SU-DHL-6 (cell line): ENCODE results near the gene MYO9A.
"Not testable (repeated sequence)": the region's sequence is repeated elsewhere in the genome, so short reads cannot be mapped to it uniquely, and the experiment has no call there.

Experiments
- H2AFZ ChIP-seq: fragments of 200-600 bp; sonication (generic); 2 replicates; pipeline ENCODE4 v1.6.1; 2014; ENCODE audit warnings: low read depth, mild to moderate bottlenecking, moderate library complexity, mixed read lengths, antibody characterized with exemption, low read length; ENCODE audit not compliant: severe bottlenecking
- H3F3A ChIP-seq: fragments of 200-600 bp; shearing (Covaris generic); 2 replicates; pipeline ENCODE4 v1.6.0; 2016; ENCODE audit warnings: antibody characterized with exemption, mild to moderate bottlenecking; ENCODE audit not compliant: insufficient read depth
- H3K27ac ChIP-seq: fragments of 200-600 bp; sonication (generic); 2 replicates; pipeline ENCODE4 v1.5.1; 2016; ENCODE audit warnings: low read depth, mild to moderate bottlenecking, low read length, moderate library complexity, mixed read lengths
- H3K27me3 ChIP-seq: fragments of 200-600 bp; sonication (generic), shearing (Covaris generic); 2 replicates; pipeline ENCODE4 v1.6.0; 2014; ENCODE audit warnings: mild to moderate bottlenecking, low read length
- H3K36me3 ChIP-seq: fragments of 200-600 bp; sonication (generic); 2 replicates; pipeline ENCODE4 v1.6.1; 2014; ENCODE audit warnings: mild to moderate bottlenecking, low read length, mixed read lengths
- H3K4me2 ChIP-seq: fragments of 300-600, 200-600 bp; shearing (Covaris generic), sonication (generic); 2 replicates; pipeline ENCODE4 v1.6.0; 2014; ENCODE audit warnings: low read length, low read depth, mild to moderate bottlenecking; ENCODE audit not compliant: poor library complexity, severe bottlenecking
- H3K4me3 ChIP-seq: fragments of 200-600 bp; sonication (generic); 2 replicates; pipeline ENCODE4 v1.5.1; 2014; ENCODE audit warnings: antibody characterized with exemption, low read length, mild to moderate bottlenecking, mixed read lengths; ENCODE audit not compliant: insufficient read depth, poor library complexity, severe bottlenecking
- H3K79me2 ChIP-seq: fragments of 200-600 bp; sonication (generic); 2 replicates; pipeline ENCODE4 v1.6.1; 2014; ENCODE audit warnings: mild to moderate bottlenecking, low read length, moderate library complexity; ENCODE audit not compliant: insufficient read depth
- H3K9ac ChIP-seq: fragments of 200-600 bp; sonication (generic); 2 replicates; pipeline ENCODE4 v1.7.0; 2014; ENCODE audit warnings: mild to moderate bottlenecking, low read length
- H3K9me2 ChIP-seq: fragments of 200-600 bp; sonication (generic); replicated peaks from 2 replicates; pipeline ENCODE4 v1.6.1; 2014; ENCODE audit warnings: low read length; ENCODE audit not compliant: insufficient read depth
- H3K9me3 ChIP-seq: fragments of 200-600 bp; sonication (generic); 2 replicates; pipeline ENCODE4 v1.6.1; 2014; ENCODE audit warnings: low read length, mixed read lengths; ENCODE audit not compliant: insufficient read depth
- H4K20me1 ChIP-seq: fragments of 200-600 bp; sonication (generic); 2 replicates; pipeline ENCODE4 v1.6.1; 2014; ENCODE audit warnings: low read depth, mild to moderate bottlenecking, antibody characterized with exemption, low read length, moderate library complexity, mixed read lengths
- CTCF ChIP-seq: fragments of 200-600 bp; sonication (generic); IDR thresholded peaks from one replicate; pipeline ENCODE4 v1.5.1; 2017; ENCODE audit warnings: antibody characterized with exemption, mild to moderate bottlenecking, low read length, moderate library complexity; ENCODE audit not compliant: insufficient read depth, poor library complexity, severe bottlenecking
- EZH2phosphoT487 ChIP-seq: fragments of 200-600 bp; sonication (generic), shearing (Covaris generic); conservative IDR thresholded peaks from 2 replicates; pipeline ENCODE4 v1.6.1; 2018; ENCODE audit warnings: mild to moderate bottlenecking, antibody characterized with exemption, low read length, moderate library complexity, mixed read lengths

The MYO9A gene

GRCh38 chr15:71880276-71880675, 237.7 kb downstream of the MYO9A start:
- H3K27me3 ChIP-seq, result no peaks in the 10 kb centered on the region
- no peak overlapping the region for H2AFZ ChIP-seq
- H4K20me1 ChIP-seq, result peaks cover 2% of the 10 kb centered on the region
- H3K36me3 ChIP-seq, result peaks cover 67% of the 10 kb centered on the region
- H3K4me2 ChIP-seq, result no peak overlapping the region
- H3K9me2 ChIP-seq, result no peaks in the 10 kb centered on the region
- H3K9ac ChIP-seq, result no peak overlapping the region
- no peak overlapping the region for H3K27ac ChIP-seq
- no peaks in the 10 kb centered on the region for H3K9me3 ChIP-seq
- no peaks in the 10 kb centered on the region for H3K79me2 ChIP-seq
- peaks cover 5% of the 10 kb centered on the region; the same call in 1 of the 2 replicates for H3F3A ChIP-seq
- H3K4me3 ChIP-seq, result no peak overlapping the region
- no peak for TF ChIP-seq EZH2phosphoT487
- TF ChIP-seq CTCF, result no peak

- Histone ChIP-seq H3K27me3 (no peaks in the 10 kb centered on the region), H3K4me3 (no peak overlapping the region), H4K20me1 (peaks cover 4% of the 10 kb centered on the region), H3K9ac (no peak overlapping the region), H3K79me2 (no peaks in the 10 kb centered on the region), H2AFZ (no peak overlapping the region), H3F3A (no peaks in the 10 kb centered on the region; the same call in 1 of the 2 replicates), H3K9me2 (no peaks in the 10 kb centered on the region), H3K9me3 (no peaks in the 10 kb centered on the region), H3K4me2 (no peak overlapping the region), H3K36me3 (peaks cover 54% of the 10 kb centered on the region), H3K27ac (no peak overlapping the region)
- TF ChIP-seq CTCF (no peak), EZH2phosphoT487 (no peak)
Observed at GRCh38 chr15:71874245-71874644, 243.7 kb downstream of the MYO9A start.

- not testable (repeated sequence) for H3K4me3 ChIP-seq, H3K9me3 ChIP-seq, H3K79me2 ChIP-seq, H2AFZ ChIP-seq, H3F3A ChIP-seq, H3K4me2 ChIP-seq, H3K27ac ChIP-seq, H3K27me3 ChIP-seq, H4K20me1 ChIP-seq, H3K9ac ChIP-seq, H3K9me2 ChIP-seq
- peaks cover 54% of the 10 kb centered on the region for H3K36me3 ChIP-seq
Observed at GRCh38 chr15:71858232-71858631, 259.7 kb downstream of the MYO9A start.

- H3K27me3 ChIP-seq, result no peaks in the 10 kb centered on the region
- H3K4me3 ChIP-seq, result no peak overlapping the region
- peaks cover 51% of the 10 kb centered on the region for H3K36me3 ChIP-seq
- no peaks in the 10 kb centered on the region for H4K20me1 ChIP-seq
- H3K79me2 ChIP-seq, result no peaks in the 10 kb centered on the region
- no peak overlapping the region for H3K27ac ChIP-seq
- H3F3A ChIP-seq, result no peaks in the 10 kb centered on the region; the same call in 1 of the 2 replicates
- H3K9me2 ChIP-seq, result no peaks in the 10 kb centered on the region
- TF ChIP-seq EZH2phosphoT487 (no peak), CTCF (no peak)
- no peak overlapping the region for H3K4me2 ChIP-seq
- no peaks in the 10 kb centered on the region for H3K9me3 ChIP-seq
- H3K9ac ChIP-seq, result no peak overlapping the region
- H2AFZ ChIP-seq, result no peak overlapping the region
Observed at GRCh38 chr15:71853543-71853942, 264.4 kb downstream of the MYO9A start.
